Upper lobe of left lung (tissue), 6 donors: ENCODE results near the gene SLC5A4. TPM values are rescaled to one million over a fixed set of nuclear protein-coding genes. Genes with fewer than 3 reads are reported as not detected.
A peak's percentile ranks its signal among the peaks of the same experiment; 100 is the strongest.

Experiments used
- ATAC-seq, 2 donors: fragments of 200-7000 bp; cut with Tn5 transposase; one replicate each; pipeline ENCODE4 v1.9.1; 2022; ENCODE audit warnings: mild to moderate bottlenecking in 2 of 2, moderate library complexity in 2 of 2; ENCODE audit not compliant: low FRiP score in 2 of 2
- DNase-seq, 2 donors: peaks; one replicate each; pipeline ENCODE4 v3.0.0-alpha.2; 2019 to 2020
- H3K27ac ChIP-seq, 4 donors: fragments of 200-600 bp; sonication (generic); one replicate each; pipeline ENCODE4 v1.5.1; 2016 to 2019
- H3K27me3 ChIP-seq, 4 donors: fragments of 200-600 bp; sonication (generic); one replicate each; pipeline ENCODE4 v1.5.1; 2017 to 2019
- H3K36me3 ChIP-seq, 4 donors: fragments of 200-600 bp; sonication (generic); one replicate each; pipeline ENCODE4 v1.5.1; 2016 to 2019
- H3K4me1 ChIP-seq, 4 donors: fragments of 200-600 bp; sonication (generic); one replicate each; pipeline ENCODE4 v1.5.1; 2018 to 2019
- H3K4me3 ChIP-seq, 4 donors: fragments of 200-600 bp; sonication (generic); one replicate each; pipeline ENCODE4 v1.5.1; 2017 to 2019; ENCODE audit warnings: mild to moderate bottlenecking in 2 of 4, moderate library complexity in 1 of 4
- H3K9me3 ChIP-seq, 4 donors: fragments of 200-600 bp; sonication (generic); one replicate each; pipeline ENCODE4 v1.5.1; 2018 to 2019
- EP300 ChIP-seq, 4 donors: sonication (generic); formaldehyde crosslinking; IDR thresholded peaks; one replicate each; pipeline ENCODE4 v1.5.1; 2017; ENCODE audit warnings: antibody characterized with exemption in 4 of 4, control low read depth in 2 of 4
- POLR2A ChIP-seq, 4 donors: fragments of 450-650 bp; IDR thresholded peaks; one replicate each; pipeline ENCODE4 v1.5.1; 2016 to 2017; ENCODE audit warnings: antibody characterized with exemption in 4 of 4, mild to moderate bottlenecking in 2 of 4
- POLR2AphosphoS5 ChIP-seq, 2 donors: sonication (generic); formaldehyde crosslinking; IDR thresholded peaks; one replicate each; pipeline ENCODE4 v1.5.1; 2017; ENCODE audit warnings: antibody characterized with exemption in 2 of 2
- WGBS, 2 donors: methylation state at CpG; one replicate each; pipeline ENCODE4 v1.1.5; 2017 to 2018; 5-methylcytosine and 5-hydroxymethylcytosine counted together
- total RNA-seq, 6 donors: library from RNA; depleted of rRNA in 4 of 6; stranded (reverse); fragments of >200 nt in 4 of 6; gene quantifications; one replicate each; pipeline versions ENCODE4 v1.1.0 to v1.2.1, GENCODE V29; 2016 to 2021
- TF ChIP-seq, protein P1 (sequence below), 6 experiments: fragments of 450-650 bp in 4 of 6; fragments of 200-600 bp in 2 of 6; sonication (generic) in 2 of 6; IDR thresholded peaks; one replicate each; pipeline ENCODE4 v1.5.1; 2016 to 2019; ENCODE audit warnings: antibody characterized with exemption in 6 of 6
- donor health status: DM: no; HTN: no; CAD: no; lungs with moderate emphysema.
- donor health status: DM: no; HTN: yes; CAD: no; lungs with severe emphysema.

The SLC5A4 gene
- total RNA-seq, 6 donors from 2014 or later = 0.33 to 6.3 (median 1.2) TPM

DNA sequence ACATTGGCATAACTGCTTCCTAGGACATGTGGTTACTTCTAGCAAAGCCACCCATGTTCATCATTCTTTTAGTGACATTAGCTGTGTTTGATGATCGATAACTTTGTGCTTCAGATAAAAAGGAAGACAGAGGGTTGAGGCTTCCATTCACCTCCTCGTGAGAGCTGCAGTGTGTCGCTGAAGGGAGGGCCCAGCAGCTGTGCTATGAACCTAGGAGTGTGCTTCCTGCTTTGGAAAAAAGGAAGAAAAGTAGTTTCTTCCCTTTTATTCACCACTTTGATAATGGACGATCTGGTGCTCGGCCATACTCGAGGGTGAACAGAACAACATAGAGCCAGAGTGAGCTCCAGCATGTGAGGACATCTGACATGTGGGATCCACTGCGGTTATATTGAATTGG, 44.1 kb downstream of the SLC5A4 start:
- DNase-seq (no peak), ATAC-seq (peak in 1 of 2 donors; percentile 31)
- Histone ChIP-seq H3K9me3 (no peaks in the 10 kb centered on the region), H3K27ac (no peak overlapping the region), H3K4me3 (no peak overlapping the region), H3K36me3 (no peaks in the 10 kb centered on the region), H3K4me1 (peaks cover 0 to 12% (median 0%) of the 10 kb centered on the region in 4 donors), H3K27me3 (no peaks in the 10 kb centered on the region)
- 66% methylated on average over 7 of the region's 7 CpGs for WGBS, 2 donors
- TF ChIP-seq POLR2AphosphoS5 (IDR thresholded peaks at IDR 0.05) (no peak), POLR2A (IDR thresholded peaks at IDR 0.05) (no peak), EP300 (IDR thresholded peaks at IDR 0.05) (no peak)
- TF ChIP-seq, protein P1, sequence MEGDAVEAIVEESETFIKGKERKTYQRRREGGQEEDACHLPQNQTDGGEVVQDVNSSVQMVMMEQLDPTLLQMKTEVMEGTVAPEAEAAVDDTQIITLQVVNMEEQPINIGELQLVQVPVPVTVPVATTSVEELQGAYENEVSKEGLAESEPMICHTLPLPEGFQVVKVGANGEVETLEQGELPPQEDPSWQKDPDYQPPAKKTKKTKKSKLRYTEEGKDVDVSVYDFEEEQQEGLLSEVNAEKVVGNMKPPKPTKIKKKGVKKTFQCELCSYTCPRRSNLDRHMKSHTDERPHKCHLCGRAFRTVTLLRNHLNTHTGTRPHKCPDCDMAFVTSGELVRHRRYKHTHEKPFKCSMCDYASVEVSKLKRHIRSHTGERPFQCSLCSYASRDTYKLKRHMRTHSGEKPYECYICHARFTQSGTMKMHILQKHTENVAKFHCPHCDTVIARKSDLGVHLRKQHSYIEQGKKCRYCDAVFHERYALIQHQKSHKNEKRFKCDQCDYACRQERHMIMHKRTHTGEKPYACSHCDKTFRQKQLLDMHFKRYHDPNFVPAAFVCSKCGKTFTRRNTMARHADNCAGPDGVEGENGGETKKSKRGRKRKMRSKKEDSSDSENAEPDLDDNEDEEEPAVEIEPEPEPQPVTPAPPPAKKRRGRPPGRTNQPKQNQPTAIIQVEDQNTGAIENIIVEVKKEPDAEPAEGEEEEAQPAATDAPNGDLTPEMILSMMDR (IDR thresholded peaks at IDR 0.05) = no peak

DNA sequence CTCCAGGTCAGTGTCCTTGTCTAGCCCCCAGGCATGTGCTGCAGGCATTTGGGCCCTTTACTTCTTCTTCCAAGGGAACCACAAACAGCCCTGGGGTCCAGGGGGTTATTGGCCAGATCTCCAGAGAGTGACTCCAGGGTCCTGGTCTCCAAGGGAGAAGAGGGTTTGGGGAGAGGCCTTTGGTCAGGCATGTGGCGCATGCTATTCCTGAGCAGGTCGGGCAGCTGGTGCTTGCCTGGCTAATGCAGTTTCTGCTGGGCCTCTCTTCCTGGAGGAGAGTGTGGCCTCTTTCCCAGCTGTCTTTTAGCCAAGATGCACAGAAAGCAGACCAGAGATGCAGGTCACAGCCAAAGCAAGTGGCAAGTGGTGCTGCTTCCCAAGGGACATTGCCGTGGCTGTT, 46.5 kb downstream of the SLC5A4 start:
- WGBS, 2 donors = 97 to 100% methylated on average over 1 to 3 of the region's 3 CpGs
- Histone ChIP-seq H3K27me3 (peaks cover 0 to 9% (median 3%) of the 10 kb centered on the region in 4 donors), H3K9me3 (no peaks in the 10 kb centered on the region), H3K4me1 (peaks cover 0 to 29% (median 2%) of the 10 kb centered on the region in 4 donors), H3K4me3 (no peak overlapping the region), H3K36me3 (no peaks in the 10 kb centered on the region), H3K27ac (no peak overlapping the region)
- DNase-seq (no peak), ATAC-seq (no peak)
- TF ChIP-seq POLR2AphosphoS5 (IDR thresholded peaks at IDR 0.05) = no peak
- no peak for TF ChIP-seq EP300 (IDR thresholded peaks at IDR 0.05)
- TF ChIP-seq POLR2A (IDR thresholded peaks at IDR 0.05) = no peak
- TF ChIP-seq, protein P1 (IDR thresholded peaks at IDR 0.05) = no peak

DNA sequence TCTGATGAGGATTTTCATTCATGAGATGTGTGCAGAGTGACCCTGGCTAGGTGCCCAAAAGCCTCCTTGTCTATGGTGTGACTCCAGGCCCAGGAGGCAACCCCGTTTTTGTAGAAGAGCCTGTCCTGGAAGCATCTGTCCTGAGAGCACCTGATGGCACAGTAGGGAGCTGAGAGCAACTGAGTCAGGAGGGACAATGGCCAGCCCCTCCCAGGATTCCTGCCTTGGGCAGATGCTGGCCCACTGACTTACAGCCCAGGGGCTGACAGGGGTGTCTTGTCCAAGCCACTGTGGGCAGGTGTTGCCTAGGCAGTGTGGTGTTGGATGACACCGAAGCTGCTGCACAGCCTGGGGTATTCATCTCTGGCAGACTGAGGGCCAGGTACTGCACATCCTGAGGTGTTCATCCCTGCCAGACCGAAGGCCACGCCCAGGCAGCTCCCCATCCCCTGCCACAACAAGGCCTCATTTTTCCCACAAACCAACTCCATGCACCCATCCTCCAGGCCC, 47.1 kb downstream of the SLC5A4 start:
- Histone ChIP-seq H3K27ac (no peak overlapping the region), H3K4me1 (peaks cover 5 to 35% (median 8%) of the 10 kb centered on the region in 4 donors), H3K36me3 (no peaks in the 10 kb centered on the region), H3K27me3 (peaks cover 0 to 16% (median 5%) of the 10 kb centered on the region in 4 donors), H3K4me3 (no peak overlapping the region), H3K9me3 (no peaks in the 10 kb centered on the region)
- TF ChIP-seq POLR2A (IDR thresholded peaks at IDR 0.05) (no peak), EP300 (IDR thresholded peaks at IDR 0.05) (no peak), POLR2AphosphoS5 (IDR thresholded peaks at IDR 0.05) (no peak)
- TF ChIP-seq, protein P1 (IDR thresholded peaks at IDR 0.05) = no peak
- no peak for DNase-seq
- 60 to 96% methylated on average over 1 to 3 of the region's 4 CpGs for WGBS, 2 donors
- no peak for ATAC-seq

DNA sequence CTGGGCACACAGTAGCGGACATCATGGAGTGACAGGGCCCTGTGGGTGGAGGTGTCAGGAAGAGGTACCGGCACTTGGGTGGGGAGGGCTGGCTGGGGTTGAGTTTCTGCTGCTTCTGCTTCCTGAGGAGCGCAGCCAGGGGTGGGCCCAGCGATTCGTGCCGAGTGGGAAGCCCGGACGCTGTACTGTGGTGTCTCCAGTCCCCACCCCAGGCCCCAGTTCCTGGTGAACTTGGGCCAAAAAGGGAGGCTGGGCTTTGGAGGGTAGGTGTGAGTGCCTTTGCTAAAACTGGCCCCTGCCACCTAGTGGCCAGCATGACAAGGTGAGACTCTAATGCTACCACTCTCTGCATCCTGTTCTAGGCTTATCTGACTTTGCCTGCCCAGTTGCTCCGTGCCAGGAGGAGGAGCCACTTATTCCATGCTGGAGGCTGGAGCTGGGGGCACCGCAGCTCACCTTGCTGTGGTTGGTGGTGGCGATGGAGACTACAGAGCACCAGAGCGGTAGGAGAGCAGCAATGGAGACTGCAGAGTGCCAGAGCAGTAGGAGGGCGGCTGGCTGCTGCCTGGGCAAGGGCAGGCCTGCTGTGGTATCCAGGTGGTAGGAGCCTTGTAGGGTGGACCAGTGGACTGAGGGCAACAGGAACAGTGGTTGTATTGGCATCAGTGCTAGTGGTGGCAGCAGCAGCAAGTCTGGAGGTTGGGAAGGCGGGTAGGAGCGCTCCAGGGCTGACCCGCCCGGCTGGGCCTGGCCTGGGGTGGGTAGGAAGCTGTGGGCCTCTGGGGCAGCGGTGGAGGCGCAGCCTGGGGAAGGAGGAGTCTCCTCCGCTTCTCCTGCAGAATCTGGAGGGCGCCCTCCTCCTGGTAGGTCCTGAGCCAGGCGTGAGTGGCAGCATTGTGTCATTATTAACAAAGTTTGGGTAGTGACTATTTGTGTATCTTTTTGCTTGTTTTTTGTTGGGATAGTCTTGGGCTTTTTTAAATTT, 48.1 kb downstream of the SLC5A4 start:
- peak; percentile 51 to 71 for DNase-seq
- WGBS, 2 donors = 69 to 75% methylated on average over 13 to 22 of the region's 22 CpGs
- no peaks in the 10 kb centered on the region for H3K9me3 ChIP-seq

More for the DNA sequence above, 48.1 kb downstream of the SLC5A4 start:
- Histone ChIP-seq H3K27me3 (peaks cover 0 to 19% (median 6%) of the 10 kb centered on the region in 4 donors), H3K36me3 (no peaks in the 10 kb centered on the region), H3K27ac (no peak overlapping the region), H3K4me1 (peaks cover 13 to 44% (median 17%) of the 10 kb centered on the region in 4 donors), H3K4me3 (no peak overlapping the region)
- ATAC-seq = no peak
- TF ChIP-seq POLR2A (IDR thresholded peaks at IDR 0.05) = no peak
- no peak for TF ChIP-seq POLR2AphosphoS5 (IDR thresholded peaks at IDR 0.05)
- TF ChIP-seq, protein P1 (IDR thresholded peaks at IDR 0.05) = peak; percentile 32 to 62 (median 47)
- TF ChIP-seq EP300 (IDR thresholded peaks at IDR 0.05) = no peak
